Fibroblast of skin of left biceps (primary cell): ENCODE data around the gene ERLIN1.
"Not testable (repeated sequence)": the region's sequence is repeated elsewhere in the genome, so short reads cannot be mapped to it uniquely, and the experiment has no call there.

Experiments
- DNase-seq, 2 experiments: peaks; one replicate each; pipeline ENCODE4 v3.0.0-alpha.2; 2013; ENCODE audit warnings: low read depth in 2 of 2

ERLIN1 gene

GRCh38 chr10:100133801-100134200 is 52.0 kb downstream of the ERLIN1 start:
- no peak for DNase-seq

DNA sequence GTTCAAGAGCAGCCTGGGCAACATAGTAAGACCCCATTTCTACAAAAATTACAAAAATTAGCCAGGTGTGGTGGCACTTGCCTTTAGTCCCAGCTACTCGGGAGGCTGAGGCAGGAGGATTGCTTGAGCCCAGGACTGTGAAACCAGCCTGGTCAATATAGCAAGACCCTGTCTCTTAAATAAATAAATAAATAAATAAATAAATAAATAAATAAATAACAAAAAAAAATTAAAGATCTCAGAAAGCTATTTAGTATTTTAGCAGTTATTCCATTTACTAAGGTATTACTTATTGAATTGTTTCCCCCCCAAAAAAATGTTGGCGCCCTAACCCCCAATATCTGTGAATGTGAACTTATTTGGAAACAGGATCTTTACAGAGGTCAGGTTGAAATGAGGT is 53.4 kb downstream of the ERLIN1 start:
- no peak for DNase-seq

- DNase-seq = no peak
Observed at GRCh38 chr10:100131571-100131970, 54.3 kb downstream of the ERLIN1 start.

GRCh38 chr10:100130831-100131230 is 55.0 kb downstream of the ERLIN1 start:
- no peak for DNase-seq

DNA sequence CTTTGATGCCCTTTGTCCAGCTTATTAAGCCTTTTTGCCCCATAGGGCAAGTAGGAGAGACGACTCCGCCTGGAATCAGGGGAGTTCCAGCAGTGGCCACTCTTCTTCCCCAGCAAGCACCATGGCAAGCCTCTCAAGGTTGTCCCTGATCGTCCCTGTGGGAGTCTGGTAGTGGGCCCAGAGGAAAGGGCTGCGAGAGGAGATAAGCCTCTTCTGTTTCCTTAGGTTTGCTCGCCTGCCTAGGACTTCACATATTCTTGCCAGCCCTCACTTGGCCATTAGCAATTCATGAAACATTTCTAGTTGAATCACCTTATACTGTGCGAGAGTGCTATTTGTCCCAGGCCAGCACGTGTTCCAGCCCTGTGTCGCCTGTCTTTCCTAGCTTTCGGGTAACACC is 56.4 kb downstream of the ERLIN1 start:
- no peak for DNase-seq

- no peak for DNase-seq
Observed at GRCh38 chr10:100128951-100129350, 56.9 kb downstream of the ERLIN1 start.

- DNase-seq = not testable (repeated sequence)
Observed at GRCh38 chr10:100125335-100125734, 60.5 kb downstream of the ERLIN1 start.

GRCh38 chr10:100124097-100124496 is 61.7 kb downstream of the ERLIN1 start:
- no peak for DNase-seq

- no peak for DNase-seq
Observed at GRCh38 chr10:100122780-100123179, 63.0 kb downstream of the ERLIN1 start.

- no peak for DNase-seq
Observed at GRCh38 chr10:100120550-100120949, 65.3 kb downstream of the ERLIN1 start.

DNA sequence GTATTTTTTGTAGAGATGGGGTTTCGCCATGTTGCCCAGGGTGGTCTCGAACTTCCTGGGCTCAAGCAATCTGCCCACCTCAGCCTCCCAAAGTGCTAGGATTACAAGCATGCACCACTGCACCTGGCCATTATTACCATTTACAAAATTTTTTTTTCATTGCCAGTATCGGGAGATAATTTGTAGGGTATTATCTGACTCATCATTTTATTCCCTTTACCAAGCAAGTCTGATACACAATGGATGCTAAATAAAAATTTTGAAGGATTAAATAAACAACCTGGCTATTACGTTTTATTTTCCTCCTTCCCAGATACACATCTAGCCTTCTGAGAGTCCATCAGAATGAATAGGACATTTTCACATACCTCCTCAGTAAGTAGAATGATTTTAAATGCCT is 66.1 kb downstream of the ERLIN1 start:
- no peak for DNase-seq

GRCh38 chr10:100114976-100115770 is 70.7 kb downstream of the ERLIN1 start:
- DNase-seq = no peak

DNA sequence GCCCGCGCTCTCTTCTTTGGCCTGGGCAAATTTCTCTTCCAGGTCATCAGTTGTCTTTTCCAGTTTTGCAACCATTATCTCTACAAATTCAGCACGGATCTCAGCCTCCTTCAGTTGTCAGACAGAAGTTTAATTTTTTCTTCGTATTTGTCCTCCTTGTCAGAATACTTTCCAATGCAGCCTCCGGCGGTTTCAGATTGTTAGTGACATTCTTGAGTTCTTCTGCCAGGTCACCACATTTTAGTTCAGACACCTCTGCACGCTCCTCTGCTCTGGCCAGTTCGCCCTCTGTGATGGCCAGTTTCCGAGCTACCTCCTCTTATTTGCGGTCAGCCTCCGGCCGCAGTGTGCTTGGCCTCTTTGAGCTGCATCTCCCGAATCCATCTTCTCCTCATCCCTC is 71.4 kb downstream of the ERLIN1 start:
- no peak for DNase-seq

DNA sequence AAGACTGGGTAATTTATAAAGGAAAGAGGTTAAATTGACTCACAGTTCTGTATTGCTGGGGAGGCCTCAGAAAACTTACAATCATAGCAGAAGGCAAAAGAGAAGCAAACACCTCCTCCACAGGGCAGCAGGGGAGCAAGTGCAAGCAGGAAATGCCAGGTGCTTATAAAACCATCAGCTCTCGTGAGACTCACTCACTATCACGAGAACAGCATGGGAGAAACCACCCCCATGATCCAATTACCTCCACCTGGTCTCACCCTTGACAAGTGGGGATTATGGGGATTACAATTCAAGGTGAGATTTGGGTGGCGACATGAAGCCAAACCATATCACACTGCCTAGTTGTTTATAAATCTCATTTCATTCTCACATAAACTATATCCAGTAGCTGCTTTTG is 76.2 kb downstream of the ERLIN1 start:
- DNase-seq = no peak

DNA sequence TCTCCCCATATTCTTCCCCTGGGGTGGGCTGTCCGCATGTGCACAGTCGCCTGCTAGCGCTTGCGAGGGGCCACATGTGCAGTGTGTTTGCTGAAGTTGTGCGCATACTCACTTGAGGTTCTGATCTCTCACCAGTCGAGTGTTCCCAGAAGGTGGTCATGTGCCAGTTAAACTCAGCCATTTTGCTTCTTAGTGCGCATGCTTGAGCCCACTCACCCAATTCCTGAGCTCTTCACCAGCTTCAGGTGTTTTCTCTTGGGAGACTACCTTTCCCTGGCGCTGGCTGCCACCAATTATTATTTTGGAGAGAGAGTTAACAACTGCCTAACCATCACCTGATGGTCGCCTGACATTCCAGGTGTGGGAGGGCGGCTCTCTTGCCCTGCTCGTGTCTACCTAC is 79.0 kb downstream of the ERLIN1 start:
- DNase-seq = no peak

DNA sequence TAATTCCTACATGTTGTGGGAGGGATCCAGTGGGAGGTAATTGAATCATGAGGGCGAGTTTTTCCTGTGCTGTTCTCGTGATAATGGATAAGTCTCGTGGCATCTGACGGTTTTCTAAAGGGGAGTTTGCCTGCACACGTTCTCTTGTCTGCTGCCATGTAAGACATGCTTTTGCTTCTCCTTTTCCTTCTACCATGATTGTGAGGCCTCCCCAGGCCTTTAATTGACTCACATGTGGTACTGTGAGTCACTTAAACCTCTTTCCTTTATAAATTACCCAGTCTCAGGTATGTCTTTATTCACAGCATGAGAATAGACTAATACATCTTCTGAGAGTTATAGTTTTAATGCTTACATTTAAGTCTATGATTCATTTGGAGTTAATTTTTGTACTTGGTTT is 81.5 kb downstream of the ERLIN1 start:
- DNase-seq = no peak

DNA sequence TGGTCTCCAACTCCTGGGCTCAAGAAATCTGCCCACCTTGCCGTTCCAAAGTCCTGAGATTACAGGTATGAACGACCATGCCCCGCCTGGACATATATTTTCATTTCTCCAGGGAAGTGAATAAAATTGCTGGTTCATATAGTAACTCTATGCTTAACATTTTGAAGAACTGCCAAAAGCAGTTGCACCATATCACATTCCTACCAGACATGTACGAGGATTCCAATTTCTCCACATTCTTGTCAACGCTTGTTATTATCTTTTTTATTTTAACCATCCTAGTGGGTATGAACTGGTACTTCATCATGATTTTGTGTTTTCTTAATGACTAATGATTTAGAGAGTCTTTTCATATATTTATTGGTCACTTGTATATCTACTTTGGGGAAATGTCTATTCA is 82.2 kb downstream of the ERLIN1 start:
- peak; percentile 19 to 20 for DNase-seq

GRCh38 chr10:100101192-100102076 is 84.4 kb downstream of the ERLIN1 start:
- no peak for DNase-seq

GRCh38 chr10:100100651-100101184 is 85.1 kb downstream of the ERLIN1 start:
- no peak for DNase-seq
